Measurements from ENCODE around the gene DISP3.

- TF ChIP-seq CTCF (IDR thresholded peaks at IDR 0.05) (no peak), POLR2A (IDR thresholded peaks at IDR 0.05) (no peak)
Observed at GRCh38 chr1:11449100-11449403, 29.9 kb upstream of the DISP3 start.

Measured in thyroid gland (tissue), 4 donors.